Cerebellar cortex (tissue), 1 donor: ENCODE data around the gene FRMD8.
A peak's percentile ranks its signal among the peaks of the same experiment; 100 is the strongest.

ENCODE experiments used
- DNase-seq: peaks from one replicate; pipeline ENCODE4 v3.0.0-alpha.2; 2015; ENCODE audit warnings: low spot score

The FRMD8 gene

DNA sequence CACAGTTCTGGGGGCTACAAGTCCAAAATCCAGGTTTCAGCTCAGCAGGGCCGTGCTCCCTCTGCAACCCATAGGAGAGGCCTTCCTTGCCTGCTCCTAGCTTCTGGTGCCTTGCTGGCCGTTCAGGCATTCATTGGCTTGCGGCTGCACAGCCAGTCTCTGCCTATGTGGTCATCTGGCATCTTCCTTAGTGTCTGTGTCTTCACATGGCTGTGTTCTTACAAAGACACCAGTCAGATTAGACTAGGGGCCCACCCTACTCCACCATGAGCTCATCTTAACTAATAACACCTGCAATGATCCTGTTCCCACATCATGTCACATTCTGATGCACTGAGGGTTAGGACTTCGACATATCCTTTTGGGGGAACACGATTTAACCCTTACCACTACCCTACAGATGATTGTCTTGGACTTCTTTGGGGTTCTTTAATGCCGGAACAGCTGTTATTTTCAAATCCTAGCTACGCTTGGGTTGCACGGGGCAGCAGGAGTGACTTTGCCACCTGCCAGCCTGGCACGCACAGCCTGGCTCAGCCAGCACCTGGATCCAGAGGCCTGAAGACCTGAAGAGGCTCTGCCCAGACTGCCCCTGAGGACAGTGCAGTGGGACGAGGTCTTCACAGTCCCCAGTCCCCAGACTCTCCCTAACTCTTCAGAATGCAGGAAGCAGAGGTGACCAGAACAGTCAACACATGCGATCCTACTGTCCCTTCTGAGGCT is 28.5 kb downstream of the FRMD8 start:
- DNase-seq: peak; percentile 31

DNA sequence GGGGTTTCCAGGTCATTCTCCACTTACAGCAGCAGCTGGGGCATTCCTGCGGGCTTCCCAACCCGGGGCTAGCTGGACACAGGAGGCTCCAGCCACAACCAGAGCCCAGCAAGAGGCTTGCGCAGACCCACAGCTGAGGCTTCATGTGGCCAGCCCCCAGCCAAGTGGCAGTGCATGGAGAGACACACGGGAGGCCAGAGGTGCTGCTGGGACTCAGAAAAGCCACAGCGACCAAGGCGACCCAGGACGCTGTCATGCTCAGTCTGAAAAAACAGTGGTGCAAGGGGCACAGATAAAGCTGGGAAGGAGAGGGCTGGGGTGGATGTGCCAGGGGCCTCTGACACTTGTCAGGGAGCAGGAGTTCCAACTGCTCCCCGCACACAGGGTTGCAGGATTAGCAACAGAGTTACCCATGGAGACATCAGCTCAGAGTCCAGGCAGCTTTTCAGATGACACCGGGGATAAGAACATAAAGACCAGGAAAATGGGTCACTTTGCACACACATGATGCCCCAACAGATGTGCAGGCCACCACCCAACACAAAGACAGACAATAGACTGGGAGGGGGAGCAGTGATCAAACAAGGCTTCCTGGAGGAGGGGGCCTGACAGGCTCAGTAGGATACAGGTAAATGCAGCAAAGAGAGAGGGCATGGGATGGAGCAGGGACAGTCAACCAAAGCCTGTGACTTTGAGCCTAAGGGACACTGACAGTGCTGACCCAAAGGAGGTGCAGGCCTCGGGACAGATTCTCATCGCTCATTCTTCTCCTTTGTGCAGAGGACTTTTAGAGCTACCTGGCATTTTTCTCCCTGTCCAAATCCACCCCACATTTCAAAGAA is 29.3 kb downstream of the FRMD8 start:
- peak; percentile 16 for DNase-seq

DNA sequence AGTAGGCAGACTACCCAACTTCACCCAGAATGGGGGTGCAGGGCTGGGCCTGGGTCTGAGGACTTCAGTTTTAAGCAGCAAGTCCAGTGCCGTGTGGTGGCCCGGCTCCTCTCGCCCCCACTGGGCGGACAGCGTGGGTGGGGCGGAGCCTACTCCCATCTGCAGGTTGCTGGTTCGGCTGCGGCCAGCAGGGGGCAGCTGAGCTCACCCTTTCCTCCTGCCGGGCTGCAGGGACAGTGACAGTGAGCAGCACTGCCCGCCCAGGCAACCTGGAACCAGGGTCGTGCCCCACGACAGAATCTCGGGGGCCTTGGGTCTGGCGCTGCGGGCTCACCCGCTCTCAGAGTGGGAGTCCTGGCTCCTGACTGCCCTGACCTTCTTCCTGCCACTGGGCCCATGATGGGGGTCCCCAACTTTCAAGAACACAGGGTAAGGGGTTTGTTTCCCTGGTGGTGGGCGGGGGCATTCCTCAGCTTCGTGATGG is 29.9 kb downstream of the FRMD8 start:
- DNase-seq: peak; percentile 93

DNA sequence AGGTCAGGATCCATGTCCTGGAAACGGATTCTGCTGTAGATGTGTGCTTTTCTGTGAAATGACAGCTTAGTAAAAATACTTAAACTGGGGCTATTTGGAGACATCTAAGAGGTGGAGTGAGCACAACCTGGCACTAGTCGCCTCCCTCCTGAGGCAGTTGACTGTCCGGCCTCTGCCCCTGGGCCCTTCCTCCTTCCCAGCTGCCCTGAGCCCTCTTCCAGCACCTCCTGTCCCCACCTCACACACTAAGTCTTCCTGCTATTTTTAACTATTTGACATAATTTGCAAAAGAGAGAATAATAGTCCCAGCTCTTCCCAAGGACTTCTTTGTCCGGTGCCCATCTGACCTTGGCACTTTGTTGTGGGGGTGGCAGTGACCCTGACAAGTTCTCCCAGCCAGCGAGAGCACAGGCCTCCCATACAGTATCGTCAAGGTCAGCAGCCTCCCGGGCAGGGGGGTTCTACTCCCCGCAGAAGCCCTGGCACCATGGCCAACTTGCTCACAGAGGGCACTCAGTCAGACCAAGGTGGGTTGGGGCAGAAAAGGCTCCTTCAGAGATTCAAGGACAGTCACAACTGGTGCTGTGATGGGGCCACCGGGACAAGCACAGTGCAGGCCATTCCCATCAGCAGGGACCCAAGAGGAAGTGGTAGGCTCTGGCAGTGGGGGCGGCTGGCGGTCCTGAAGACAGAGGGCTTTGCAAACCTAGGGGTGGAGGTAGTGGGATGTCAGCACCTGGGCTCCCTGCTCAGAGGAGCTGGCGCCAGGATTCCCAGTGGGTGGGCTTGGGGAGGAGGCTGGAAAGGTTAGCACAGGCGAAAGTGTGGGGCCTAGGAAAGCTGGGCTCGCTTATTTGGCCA is 30.6 kb downstream of the FRMD8 start:
- DNase-seq: peak; percentile 53

DNA sequence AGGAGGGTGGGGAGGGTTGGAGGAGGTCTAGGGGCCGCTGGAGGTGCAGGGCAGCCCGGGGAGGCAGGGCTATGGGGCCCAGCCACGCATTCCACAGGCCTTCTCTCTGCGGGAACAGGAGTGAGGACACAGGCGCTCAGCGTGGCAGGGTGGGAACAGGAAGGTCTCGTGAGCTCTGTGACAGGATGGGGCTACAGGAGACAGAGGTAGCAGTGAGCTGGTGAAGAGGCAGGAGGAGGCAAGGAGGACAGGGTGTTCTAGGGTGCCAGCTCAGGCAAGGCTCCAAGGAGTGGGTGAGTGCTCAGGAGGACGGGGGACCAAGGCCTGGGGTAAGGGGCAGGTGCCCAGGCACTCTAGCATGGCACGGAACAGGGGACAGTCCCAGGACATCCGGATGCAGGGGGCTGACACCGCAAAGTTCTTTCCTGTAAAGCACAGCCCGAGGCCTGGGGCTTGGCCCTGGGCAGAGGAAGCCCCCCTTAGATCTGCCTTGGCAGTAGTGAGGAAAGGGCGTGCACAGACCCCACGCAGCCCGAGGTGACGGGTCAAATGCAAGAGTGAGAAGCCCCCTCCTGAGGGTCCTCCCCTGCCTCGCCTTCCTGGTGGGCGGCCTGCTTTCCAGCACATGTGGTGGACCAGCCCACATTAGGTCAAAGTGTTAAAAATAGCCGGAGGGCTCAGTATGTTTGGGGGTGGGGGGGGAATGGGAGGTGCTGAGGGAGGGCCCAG is 31.4 kb downstream of the FRMD8 start:
- DNase-seq: peak; percentile 59

DNA sequence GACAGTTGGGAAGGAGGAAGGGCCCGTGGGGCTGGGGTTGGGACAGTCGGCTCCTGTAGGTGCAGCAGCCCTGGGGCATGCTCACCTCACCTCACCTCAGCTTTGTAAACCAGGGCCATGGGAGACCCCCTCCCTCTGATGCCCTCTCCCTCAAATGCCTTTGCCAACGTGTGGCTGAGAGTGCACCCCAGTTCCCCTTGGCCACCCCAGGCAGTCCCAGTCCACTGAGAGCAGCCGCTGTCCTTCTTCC is 31.9 kb downstream of the FRMD8 start:
- DNase-seq: no peak

DNA sequence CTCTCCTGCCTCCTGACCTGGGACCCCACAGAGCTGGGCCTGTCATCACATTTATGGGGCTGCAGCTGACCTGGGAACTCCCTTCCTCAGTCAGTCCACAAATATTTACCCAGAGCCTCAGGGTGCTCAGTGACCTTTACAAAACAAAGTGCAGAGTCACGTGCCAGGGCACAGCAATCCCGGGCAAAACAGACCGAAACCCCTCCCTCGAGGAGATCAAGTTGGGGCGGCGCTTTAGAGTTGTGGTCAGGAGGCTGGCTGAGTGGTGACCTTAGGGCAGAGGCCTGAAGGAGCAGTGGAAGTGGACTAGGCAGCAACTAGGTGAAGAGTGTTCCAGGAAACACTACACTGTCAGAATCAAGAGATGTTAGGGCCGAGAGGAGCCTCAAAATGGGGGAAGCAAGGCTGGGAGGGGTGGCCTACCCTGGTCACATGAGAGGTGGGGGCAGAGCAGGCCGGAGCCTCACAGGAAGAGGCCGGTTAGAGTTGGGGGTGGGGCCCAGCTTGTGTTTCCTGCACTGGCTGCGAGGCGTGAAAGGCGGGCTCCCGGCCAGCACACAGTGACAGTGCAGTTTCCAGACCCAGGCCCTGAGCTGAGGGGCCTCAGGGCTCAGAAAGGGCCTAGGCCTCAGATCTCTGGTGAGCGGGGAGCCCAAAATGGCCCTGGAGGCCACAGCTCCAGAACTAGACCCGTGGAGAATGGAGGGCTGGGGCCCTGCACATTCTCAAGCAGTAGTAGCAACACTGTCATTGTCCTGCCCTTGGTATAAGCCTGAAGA is 32.4 kb downstream of the FRMD8 start:
- peak; percentile 94 for DNase-seq

DNA sequence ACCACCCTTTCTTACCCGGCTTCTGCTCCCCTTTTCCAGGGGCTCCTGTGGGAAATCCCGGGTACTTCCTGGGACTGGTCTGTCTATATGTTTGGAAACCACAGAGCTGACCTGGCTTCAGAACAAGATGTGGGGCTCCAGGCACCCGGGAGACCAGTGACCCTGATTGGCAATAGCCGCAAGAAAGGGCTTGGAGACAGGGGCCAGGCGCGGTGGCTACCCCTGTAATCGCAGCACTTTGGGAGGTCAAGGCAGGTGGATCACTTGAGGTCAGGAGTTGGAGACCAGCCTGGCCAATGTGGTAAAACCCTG is 33.0 kb downstream of the FRMD8 start:
- no peak for DNase-seq

DNA sequence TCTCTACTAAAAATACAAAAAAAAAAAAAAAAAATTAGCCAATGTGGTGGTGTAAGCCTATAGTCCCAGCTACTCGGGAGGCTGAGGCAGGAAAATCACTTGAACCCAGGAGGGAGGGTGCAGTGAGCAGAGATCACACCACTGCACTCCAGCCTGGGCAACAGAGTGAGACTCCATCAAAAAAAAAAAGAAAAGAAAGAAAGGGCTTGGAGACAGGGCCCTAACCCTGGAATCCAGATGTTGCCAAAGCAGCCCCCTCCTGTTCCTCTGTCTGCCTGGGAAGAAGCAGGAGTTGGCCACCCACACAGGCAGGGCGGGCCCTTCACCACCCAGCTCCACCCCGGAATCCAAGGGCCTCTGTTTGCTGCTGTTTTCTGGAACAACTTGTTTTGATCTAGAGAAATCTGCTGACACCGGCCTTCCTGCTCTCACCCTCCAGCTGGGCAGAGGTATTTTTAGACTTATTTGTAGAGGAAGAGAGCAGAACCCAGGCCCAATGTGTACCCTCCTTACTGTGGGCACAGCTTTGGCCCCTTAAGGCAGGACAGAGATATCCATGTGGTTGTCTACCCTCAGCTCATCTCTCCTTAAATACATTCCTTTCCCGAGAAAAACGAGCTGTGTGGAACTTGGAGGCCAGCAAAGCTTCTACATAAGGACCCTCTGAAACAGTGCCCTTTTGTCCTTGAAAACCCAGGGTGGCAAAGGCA is 33.5 kb downstream of the FRMD8 start:
- DNase-seq: peak; percentile 87

DNA sequence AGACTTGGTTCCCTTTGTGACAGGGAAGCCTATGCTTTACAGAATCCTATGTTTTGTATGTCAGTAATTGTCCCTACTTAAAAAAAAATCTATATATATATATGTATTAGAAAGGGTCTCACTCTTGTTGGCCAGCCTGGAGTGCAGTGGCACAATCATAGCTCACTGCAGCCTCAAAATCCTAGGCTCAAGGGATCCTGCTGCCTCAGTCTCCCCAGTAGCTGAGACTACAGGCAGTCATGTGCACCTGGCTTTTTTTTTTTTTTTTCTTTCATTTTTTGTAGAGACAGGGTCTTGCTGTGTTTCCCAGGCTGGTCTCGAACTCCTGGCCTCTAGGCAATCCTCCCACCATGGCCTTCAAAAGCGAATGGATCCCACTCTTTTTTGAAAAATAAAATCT is 34.1 kb downstream of the FRMD8 start:
- DNase-seq: no peak

DNA sequence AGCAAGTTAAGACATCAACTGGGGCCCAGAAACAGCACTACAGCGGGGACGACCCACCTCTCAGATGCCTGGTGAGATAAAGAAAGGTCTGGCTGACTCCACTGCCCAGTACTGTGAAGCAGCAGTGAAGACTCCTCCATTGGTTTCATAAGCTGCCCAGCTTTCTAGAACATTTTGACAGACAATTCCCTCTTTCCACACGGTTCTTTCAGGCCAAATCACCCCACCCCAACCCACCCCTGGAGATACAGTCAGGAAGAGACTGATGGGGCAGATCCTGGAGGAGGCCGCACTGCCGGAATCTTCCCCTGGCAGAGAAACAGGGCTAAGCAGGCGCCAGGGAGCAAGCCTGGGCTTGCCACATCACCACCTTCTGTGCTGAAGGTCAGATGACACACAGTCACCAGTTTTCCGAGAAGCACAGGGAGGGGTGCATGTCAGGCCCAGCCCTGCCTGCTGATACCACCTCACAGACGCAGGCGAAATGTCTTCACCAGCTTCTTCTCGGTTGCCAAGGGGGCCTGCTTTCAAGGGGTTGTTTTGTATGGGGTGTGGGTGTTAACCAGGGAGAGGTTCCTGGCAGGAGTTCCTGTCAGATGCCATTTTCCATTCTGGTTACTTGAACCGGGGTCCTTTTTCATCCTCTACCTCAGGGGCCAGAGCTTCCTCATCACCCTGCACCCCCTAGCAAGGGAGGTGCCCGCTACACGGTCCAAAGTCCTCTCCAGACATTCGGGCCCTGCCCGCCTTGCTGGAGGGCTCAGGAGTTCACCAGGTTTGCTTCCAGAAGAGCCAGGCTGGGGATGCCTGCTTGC is 34.7 kb downstream of the FRMD8 start:
- DNase-seq: peak; percentile 96

DNA sequence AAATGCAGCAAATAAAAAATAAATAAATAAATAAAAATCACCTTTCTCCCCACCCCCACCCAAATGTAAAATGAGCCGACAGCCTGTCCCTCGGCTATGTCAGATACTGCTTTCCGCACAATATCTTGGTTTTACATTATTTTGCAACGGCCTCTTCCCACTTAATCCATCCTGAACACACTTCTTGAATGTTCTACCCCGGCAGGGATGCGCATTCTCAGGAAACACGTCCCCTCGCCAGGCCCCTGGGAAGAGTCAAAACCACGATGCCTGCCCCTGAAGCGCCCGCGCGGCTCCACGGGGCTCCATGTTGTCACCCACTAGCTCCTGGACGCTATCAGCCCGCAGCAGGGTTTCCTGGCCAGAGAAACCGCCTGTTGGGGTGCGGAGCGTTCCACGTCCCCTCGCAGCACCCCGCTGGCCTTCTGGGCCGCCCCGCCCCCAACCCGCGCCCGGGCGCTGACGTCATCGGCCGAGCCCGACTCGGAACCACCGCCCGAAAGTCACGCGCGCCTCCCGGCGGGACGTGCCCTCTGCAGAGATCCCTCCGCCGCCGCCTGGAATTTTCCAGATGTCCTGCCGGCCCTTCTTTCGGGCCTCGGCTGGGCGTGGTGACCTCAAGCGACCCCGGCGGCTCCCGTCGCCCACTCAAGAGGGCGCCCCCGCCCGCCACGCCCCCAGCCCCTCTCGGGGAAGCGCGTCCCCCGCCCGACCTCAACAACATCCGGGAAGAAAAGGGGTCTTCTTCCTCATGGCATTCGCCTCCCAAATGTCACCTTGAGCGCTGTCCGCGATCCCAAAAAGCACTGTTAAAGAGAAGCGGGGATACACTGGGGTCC is 35.6 kb downstream of the FRMD8 start:
- peak; percentile 89 for DNase-seq

DNA sequence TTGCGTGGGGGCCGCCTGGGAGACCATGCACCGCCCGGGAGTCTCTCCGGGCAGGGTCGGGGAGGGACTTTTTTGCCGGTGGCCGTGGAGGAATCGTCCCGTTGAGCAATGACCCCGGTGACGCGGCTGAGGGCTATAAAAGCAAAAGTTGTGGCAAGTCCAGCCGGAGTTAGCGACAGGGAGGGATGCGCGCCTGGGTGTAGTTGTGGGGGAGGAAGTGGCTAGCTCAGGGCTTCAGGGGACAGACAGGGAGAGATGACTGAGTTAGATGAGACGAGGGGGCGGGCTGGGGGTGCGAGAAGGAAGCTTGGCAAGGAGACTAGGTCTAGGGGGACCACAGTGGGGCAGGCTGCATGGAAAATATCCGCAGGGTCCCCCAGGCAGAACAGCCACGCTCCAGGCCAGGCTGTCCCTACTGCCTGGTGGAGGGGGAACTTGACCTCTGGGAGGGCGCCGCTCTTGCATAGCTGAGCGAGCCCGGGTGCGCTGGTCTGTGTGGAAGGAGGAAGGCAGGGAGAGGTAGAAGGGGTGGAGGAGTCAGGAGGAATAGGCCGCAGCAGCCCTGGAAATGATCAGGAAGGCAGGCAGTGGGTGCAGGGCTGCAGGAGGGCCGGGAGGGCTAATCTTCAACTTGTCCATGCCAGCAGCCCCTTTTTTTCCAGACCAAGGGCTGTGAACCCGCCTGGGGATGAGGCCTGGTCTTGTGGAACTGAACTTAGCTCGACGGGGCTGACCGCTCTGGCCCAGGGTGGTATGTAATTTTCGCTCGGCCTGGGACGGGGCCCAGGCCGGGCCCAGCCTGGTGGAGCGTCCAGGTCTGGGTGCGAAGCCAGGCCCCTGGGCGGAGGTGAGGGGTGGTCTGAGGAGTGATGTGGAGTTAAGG is 36.4 kb downstream of the FRMD8 start, which contains the start of gene NEAT1:
Gene NEAT1 (plus strand): TSS at position 166 of the 883 bp plus-strand sequence.
- DNase-seq: peak; percentile 86

DNA sequence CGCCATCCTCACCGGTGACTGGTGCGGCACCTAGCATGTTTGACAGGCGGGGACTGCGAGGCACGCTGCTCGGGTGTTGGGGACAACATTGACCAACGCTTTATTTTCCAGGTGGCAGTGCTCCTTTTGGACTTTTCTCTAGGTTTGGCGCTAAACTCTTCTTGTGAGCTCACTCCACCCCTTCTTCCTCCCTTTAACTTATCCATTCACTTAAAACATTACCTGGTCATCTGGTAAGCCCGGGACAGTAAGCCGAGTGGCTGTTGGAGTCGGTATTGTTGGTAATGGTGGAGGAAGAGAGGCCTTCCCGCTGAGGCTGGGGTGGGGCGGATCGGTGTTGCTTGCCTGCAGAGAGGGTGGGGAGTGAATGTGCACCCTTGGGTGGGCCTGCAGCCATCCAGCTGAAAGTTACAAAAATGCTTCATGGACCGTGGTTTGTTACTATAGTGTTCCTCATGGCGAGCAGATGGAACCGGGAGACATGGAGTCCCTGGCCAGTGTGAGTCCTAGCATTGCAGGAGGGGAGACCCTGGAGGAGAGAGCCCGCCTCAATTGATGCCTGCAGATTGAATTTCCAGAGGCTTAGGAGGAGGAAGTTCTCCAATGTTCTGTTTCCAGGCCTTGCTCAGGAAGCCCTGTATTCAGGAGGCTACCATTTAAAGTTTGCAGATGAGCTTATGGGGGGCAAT is 37.2 kb downstream of the FRMD8 start:
- peak; percentile 50 for DNase-seq

DNA sequence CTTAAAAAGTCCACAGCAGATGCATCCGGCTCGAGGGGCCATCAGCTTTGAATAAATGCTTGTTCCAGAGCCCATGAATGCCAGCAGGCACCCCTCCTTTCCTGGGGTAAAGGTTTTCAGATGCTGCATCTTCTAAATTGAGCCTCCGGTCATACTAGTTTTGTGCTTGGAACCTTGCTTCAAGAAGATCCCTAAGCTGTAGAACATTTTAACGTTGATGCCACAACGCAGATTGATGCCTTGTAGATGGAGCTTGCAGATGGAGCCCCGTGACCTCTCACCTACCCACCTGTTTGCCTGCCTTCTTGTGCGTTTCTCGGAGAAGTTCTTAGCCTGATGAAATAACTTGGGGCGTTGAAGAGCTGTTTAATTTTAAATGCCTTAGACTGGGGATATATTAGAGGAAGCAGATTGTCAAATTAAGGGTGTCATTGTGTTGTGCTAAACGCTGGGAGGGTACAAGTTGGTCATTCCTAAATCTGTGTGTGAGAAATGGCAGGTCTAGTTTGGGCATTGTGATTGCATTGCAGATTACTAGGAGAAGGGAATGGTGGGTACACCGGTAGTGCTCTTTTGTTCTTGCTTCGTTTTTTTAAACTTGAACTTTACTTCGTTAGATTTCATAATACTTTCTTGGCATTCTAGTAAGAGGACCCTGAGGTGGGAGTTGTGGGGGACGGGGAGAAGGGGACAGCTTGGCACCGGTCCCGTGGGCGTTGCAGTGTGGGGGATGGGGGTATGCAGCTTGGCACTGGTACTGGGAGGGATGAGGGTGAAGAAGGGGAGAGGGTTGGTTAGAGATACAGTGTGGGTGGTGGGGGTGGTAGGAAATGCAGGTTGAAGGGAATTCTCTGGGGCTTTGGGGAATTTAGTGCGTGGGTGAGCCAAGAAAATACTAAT is 38.0 kb downstream of the FRMD8 start:
- DNase-seq: no peak
